NCI-H1694 (cell line): ENCODE results near the gene FST.

Experiments
- DNase-seq: peaks from one replicate; lab custom pipeline; 2025; lab: John Stamatoyannopoulos, UW

Gene FST, protein sequence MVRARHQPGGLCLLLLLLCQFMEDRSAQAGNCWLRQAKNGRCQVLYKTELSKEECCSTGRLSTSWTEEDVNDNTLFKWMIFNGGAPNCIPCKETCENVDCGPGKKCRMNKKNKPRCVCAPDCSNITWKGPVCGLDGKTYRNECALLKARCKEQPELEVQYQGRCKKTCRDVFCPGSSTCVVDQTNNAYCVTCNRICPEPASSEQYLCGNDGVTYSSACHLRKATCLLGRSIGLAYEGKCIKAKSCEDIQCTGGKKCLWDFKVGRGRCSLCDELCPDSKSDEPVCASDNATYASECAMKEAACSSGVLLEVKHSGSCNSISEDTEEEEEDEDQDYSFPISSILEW

DNA sequence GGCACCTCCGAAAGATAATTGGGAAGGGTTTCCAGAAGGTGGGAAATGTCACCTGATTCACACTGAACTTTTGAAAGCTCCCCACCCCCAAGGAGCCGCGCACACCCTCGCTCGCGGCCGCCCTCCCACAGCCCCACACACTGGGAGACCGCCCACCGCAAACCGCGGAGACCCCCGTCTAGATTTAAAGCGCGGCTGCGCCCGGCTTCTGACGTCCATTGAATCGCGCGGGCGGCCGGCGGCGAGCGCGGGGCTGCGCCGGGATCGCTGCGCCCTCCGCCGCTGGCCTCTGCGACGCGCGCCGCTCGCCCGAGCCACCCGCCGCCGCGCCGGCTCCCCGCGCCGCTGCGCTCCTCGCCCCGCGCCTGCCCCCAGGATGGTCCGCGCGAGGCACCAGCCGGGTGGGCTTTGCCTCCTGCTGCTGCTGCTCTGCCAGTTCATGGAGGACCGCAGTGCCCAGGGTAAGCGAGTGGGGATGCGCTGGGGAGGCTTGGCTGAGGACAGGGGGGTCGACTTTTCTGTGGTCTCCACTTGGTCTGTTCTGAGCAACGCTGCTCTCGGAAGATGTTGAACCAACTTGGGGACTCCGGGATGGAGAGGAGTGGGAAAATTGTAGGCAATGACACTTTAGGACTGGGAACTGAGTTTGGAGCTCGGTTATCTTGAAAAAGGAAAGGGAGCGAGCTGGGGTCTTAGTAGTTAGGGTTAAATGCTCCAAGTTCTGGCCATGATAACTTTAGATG is at the start of gene FST:
Gene FST, plus strand, starts transcription at position 214 of the 743 bp plus-strand sequence. Its CDS starts 163 bp downstream, at position 377.
- no peak for DNase-seq

DNA sequence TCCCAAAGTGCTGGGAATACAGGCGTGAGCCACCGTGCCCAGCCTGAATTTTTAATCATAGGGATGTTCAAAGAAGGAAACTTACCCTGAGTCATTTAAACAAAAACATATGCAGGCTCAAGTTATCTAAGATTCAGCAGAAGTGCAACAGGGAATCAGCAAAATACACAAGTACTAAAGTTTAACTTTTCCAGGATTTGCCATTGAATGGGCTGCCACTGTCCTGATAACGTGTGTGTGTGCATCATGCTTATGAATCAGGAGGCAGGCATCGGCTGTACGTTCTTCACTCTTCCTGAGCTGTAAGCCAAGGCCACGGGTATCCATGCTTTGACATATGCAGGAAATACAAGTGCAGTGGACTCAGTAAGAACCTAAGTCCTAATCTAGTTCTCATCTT is 48.8 kb upstream of the FST start:
- no peak for DNase-seq

DNA sequence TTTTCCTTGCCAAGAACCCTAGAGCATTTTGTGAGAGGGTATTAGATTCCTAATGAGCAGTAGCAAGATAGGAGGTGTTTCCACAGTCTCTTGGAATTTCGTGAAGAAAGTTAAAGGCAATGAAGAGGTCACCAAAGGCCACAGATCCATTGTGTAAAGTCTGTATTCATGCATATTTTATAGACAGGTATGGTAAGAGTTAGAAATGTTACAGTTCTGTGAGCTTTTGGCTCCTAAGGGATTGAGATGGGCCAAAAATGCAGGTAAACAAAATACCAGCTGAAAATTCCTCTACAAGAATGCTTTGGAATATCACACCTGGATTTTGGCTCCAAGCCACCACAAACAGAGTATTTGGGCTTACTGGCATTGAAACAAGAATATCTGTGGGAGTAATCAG is 47.4 kb upstream of the FST start:
- no peak for DNase-seq

DNA sequence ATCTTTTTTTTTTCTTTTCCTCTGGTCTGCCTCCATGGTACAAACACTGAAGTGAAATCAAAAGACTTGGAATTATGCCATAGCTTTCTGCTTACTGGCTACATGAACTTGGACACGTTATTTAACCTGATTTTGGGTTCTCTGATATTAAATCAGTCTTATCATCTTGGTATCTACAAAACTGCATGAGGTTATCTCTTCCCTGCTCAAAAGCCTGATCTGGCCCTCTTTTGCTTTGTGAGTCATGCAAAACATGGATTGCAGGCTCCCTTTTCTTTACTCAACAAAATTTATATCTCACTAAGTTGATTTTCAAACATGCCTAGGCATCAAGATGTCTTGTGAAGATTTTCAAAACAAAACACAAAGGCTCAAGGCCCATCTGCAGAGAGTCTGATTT is 45.9 kb upstream of the FST start:
- no peak for DNase-seq

DNA sequence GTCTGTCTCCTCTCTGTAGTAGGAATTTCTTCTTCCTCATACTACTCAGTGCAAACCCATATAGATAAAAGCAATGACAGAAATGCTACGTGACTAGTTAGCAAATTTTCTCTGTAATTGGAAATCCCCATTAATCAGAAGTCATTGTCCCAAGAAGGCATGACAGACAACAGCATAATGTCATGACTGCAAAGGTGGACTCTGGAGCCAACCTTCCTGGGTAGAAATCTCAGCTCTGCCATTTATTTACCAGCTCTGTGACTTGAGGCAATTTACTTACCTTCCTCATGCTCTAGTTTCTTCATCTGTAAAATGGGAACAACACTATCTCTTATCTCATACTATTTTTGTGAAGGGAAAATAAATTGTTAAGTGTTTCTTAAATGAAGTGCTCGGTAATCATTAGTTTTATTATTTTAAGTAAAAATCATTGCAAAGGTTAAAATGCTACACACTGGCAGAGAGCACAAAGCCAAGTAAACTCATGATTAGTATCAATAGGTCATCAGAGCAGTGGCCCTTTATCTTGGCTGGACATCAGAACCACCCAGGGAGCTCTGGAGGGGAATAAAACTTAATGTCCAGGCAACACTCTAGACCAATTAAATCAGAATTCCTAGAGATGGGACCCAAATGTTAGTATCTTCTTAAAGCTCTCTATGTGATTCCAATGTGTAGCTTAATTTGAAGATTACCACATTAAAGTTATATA is 43.8 kb upstream of the FST start:
- no peak for DNase-seq

DNA sequence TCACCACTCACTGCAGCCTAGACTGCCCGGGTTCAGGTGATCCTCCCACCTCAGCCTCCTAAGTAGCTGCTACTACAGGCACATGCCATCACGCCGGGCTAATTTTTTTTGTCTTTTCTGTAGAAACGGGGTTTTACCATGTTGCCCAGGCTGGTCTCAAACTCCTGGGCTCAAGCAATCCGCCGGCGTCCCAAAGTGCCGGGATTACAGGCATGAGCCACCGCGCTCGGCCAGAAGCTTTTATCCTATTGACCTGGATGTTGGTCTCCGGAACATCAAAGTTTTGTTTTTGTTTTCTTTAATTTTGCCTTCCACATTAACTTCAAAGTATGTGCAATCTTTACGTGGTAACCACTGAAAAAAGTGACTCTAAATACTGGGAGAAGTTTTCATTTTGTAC is 42.4 kb upstream of the FST start:
- DNase-seq = no peak

DNA sequence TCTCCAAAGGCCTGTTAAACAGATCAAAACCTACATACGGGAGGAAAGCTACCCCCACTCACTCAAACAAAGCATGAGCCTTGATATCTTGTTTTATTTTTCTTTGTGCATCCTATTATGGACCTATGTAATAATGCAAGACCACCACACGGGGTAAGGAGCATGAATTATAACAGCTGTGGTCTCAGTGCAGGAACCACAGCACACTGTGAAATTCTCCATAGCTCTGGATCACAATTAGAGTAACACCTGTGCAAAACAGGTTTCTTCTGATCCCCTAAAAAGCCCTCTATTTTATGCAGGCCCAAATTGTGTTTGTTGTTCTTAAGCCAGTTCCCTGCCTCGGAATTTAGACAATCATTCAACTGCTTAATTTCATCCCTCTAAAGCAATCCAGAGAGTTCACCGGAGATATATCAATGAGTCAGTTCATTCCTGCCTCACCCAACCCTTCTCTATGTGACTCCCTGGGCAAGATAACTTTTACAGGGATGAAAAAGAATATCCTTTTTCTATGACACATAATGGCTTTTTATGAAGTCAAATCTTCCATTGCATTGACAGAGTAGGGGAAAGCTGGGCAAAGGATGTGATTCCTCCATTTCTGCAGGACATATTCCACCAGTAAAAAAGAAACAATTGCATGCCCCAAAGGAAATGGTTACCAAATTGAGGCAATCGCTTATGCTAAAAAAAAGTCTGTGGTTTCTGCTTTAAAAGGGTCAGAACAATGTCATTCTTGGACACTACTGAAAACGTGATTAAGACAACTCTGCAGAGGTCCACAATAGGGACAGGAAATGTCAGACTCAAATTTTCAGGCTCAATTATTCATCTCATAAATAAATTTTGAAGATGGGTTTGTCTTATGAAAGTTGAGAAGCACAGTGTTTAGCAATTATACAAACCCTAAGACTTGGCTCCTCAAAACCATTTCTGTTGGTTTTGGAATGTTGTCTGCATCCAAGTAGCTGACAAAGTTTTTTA is 41.6 kb upstream of the FST start:
- no peak for DNase-seq

DNA sequence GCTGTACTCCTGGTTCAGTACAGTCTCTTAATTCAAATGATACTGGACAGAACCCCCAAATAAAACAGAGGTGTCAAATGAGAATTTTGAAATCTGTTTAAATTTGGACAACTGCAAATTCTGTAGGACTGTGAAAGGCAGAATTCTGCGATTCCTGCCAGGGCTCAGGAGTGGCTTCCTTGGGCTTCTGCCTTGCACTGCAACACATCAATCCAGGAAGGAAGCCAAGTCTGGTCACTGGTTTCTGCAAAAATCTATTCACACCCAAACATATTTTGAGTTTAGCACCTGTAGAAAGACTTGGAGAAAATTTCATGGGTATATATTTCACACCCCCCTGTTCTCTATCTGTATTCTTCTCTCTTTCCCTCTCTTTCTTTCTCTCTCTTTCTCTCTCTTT is 37.5 kb upstream of the FST start:
- DNase-seq = no peak

DNA sequence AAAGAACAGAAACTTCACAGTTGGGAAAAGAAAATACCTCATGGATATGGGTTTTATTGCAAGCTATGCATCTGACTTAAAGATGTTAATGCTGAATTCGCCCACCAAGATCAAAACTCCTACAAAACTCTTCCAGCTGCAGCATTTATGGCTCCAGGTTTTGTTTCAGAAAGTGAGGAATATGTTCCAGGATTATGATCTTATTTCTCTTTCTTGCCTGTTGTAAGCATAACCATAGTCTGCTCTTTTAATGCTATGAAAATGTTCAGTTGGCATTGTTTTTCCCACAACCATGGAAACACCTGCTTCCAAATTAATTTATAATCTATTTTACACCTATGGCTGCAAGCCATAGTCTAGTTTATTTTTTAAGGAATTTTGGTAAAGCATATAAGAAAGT is 34.9 kb upstream of the FST start:
- DNase-seq = no peak

DNA sequence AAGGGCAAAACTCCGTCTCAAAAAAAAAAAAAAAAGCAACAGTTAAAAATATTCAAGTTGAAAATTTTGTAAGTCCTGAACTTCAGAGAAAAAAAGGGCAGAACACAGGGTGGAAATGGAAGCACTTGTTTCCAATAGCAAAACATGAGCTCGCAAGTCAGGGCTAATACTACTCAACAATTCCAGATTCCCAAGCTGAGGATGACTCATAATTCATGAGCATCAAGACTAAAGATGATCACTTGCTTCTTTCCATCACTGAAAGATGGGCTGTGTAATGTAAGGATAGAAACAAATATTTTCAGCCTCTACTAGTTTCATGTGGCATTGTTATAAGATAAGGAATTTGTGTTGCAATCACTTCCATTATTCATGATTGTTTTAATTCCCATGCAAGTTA is 33.5 kb upstream of the FST start:
- no peak for DNase-seq

DNA sequence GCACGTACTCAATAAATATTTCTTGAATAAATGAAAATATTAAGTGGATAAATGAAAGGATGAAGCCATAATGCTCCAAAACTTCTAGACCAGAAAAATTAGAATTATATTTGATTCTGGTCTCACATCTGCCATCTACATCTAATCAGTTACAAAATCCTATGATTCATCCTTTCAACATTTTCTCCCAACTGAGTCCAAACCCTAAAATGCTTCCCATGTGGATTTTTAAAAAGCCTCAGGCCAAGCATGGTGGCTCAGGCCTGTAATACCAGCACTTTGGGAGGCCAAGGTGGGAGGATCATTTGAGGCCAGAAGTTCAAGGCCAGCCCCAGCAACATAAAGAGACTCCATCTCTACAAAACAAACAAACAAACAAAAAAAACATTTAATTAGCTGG is 31.6 kb upstream of the FST start:
- no peak for DNase-seq

DNA sequence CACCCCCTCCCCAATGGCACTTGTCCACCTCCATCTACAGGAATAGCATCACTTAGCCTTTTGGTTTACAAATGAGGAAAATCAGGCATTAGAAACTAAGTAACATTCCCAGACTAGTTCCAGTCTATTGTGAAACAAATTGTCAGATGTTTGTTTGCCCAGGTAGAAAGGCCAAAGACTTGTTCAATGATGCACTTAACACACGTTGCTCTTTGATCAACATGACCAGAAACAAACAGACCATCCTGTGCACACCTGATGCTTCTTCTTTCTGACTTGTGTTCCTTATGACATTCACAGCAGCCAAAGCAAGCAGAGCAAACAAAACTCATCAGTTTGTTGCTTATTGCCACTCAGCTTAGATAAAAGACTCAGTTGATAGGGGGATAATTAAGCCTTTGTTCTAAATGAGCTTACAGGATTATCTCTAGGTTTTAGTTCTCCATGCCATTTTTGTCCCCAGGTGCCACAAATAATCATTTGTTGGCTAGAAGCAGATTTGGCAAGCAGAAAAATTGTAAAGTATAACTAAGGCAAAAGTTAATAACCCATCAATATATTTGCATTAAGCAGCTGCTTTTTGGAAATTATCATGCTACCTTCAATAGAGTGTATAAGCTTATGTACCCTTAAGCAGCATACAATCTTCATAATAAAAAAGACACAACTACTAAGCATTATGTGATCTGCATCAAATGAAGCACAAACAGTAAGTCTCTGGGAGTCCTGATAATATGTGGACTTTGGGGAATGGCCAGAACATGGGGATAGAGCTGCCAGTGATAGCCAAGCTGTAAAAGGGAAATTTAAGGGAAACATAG is 26.3 kb upstream of the FST start:
- no peak for DNase-seq

DNA sequence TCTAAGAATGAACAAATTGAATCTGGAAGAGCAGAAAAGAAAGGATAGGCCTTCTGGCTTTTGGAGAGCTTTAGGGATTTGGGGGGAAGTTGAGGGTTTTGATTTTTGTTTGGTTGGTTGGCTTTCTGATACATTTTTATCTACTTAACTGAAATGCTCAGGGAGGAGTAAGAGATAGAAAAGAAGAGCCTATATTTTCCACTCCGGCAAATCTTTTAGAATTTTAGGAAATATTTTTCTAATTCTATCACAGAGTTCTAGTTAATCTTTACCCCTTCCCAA is 25.8 kb upstream of the FST start:
- no peak for DNase-seq

DNA sequence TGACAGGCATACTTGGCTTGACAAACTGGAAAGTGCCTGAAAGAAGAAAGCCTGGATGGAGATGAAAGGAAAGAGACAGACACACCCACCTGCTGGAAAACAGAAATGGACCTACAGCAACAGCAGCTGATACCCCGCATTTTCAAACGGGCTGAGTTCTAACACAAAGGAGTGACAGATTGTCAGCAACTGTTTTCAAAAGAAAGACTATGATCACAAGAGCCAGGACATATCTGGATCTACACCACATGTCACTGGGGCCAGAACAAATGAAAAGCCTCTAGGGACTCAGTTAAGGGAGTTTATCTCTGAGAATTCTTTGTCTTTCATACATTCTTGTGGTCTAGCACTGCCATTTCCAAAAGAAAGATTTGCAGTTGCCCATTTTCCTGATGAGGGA is 24.1 kb upstream of the FST start:
- no peak for DNase-seq

DNA sequence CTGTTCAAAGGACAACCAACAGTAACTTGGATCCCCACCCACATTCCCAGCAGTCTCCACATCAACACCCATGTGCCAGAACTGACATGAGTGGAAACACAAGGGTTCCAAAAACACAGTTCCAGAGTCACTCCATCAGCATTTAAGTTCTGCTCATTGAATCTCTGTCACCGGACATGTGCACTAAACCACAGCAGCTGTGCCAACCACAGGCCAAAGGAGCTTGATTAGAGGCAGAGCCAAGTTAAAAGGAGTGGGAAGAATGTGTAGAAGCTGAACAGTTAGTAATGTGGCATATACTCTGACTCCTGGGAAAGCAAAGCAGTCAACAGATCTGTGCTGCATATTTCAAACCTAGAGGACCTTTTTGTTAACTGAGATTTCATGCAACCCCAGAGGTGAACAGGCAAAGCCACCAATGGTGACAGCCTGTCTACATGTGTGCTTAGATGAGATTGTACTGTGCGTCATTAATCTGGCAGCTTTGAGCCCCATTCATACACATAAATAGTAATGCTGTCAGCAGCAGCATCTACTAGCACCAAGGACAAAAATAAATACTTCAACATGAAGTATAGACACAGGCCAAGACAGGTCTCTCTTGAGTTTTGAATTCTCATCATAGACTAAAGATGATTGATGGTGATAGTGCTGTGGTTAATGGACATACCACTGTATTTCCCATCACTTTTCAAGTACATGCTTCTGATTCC is 16.4 kb upstream of the FST start:
- no peak for DNase-seq

DNA sequence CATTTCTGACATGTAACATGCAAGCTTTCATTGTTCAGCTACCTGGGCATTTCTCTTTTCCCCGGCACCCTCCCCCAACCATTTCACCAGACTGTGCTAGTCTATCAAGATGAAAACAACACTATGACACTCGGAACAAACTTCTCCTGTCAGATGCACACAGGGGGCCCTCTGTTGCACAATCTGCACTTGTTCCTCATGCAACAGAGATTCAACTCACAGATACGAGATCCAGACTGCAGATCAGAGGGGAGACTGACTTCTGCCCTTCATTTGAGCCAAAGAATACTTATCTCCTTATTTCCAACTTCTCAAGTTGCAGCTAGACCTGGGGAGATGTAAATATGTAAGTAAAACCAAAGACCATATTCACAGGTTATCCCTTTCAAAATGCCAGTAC is 15.7 kb upstream of the FST start:
- DNase-seq = no peak

DNA sequence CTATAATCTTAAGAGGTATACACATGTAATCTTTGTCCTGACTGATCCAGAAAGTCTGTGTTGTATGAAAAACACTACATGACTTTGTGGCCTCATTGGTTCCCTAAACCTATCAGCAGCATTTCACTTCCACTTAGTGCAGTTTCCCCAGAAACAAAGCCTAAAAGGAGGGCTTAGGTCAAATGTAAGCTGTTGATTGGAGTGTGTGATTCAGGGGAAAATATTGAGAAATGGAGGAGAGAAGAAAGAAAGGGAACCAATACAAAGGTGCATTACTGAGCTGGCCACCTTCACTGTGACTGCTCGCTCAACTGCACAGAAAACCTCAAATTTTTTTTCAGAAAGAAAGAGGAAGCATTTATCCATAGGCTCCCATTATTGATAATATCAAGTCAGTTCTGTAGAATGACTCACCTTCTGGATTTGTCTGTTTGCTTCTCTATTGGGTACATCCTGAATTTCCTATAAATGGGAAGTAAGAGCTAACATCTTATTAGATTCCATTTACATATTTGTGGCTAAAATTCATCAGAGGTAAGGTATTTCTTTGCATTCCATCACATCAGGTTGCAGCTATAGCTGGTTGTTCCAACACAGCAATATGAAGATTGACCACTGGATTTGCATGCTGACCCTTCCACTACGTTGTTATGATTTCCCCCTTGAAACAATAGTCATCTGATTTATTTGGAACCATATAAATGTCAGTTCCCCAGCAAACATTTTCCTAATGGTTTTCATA is 10.3 kb upstream of the FST start:
- DNase-seq = no peak

DNA sequence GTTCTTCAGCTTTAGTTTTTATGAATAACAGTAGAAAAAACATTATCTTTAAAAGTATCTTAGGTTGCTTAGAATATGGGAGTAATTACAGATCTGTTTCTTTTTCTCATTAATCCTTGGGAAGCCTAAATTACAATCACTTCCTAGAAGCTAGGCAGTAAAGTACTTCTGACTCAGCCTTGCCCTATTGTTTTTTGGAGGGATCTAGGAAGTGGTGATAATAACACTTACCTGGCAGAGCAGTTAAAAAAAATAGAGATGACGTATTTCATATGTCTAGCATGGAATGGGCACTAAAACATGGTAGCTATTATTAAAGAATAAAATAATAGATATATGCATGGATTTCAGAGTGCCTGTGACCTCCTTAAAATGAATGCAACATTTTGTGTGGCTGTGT is 8.2 kb upstream of the FST start:
- no peak for DNase-seq

DNA sequence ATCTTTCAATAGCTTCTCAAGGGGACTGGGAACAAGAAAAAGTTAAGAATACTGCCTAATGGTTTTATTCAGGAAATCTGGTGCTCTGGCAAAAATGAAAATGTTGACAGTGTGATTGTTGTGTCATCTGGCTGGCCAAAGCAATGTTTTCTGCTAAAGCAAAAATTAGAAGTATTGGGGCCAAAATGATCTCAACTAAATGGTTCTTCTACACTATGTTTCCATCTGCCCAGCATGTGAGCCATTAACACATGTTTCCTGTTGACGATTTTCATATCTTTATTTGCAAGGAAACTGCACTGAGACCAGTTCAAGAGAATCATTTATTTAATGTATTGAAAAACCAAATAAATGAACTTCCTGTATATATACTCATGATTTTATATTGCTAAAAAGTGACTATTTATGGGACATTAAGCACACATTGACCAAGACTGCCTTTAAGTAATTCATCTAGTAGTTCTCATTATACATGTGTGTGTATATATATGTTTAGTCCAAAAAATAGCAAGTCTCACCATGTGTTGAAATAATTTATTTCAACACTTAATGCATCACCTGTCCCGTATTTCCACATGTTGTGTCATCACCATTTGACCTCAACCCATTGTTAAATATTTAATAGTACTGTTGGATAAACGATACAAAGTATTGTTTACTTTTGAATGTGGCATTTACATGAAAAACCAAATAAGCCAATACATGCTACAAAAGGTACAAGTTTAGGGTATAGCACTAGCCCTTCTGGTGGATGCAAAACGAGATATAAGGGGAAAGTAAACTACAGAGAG is 7.5 kb upstream of the FST start:
- no peak for DNase-seq
